GM12892 (cell line): ENCODE data around the gene HS3ST3B1.

ENCODE experiments used
- POLR2A ChIP-seq: IDR thresholded peaks from 2 replicates; pipeline ENCODE4 v1.6.1; 2011; ENCODE audit warnings: low read depth, low read length, control low read depth
- POLR2AphosphoS5 ChIP-seq: IDR thresholded peaks from 2 replicates; pipeline ENCODE4 v1.6.1; 2011; ENCODE audit warnings: low read depth, low read length, control low read depth
- TAF1 ChIP-seq: IDR thresholded peaks from 2 replicates; pipeline ENCODE4 v1.6.1; 2011; ENCODE audit warnings: low read depth, mild to moderate bottlenecking, control low read depth, low read length, borderline replicate concordance

- no peak for TF ChIP-seq POLR2A
- no peak for TF ChIP-seq TAF1
- TF ChIP-seq POLR2AphosphoS5: no peak
Measured at GRCh38 chr17:14296166-14296910, 4.5 kb upstream of the HS3ST3B1 start.
